SW480 (cell line): ENCODE data around the gene ADARB1.
A peak's percentile ranks its signal among the peaks of the same experiment; 100 is the strongest.

Source experiments
- DNase-seq: peaks from one replicate; pipeline ENCODE4 v3.0.0-alpha.2; 2016; ENCODE audit warnings: low spot score

ADARB1 gene

GRCh38 chr21:45054927-45055612 lies 19.3 kb upstream of the ADARB1 start:
- DNase-seq = no peak

GRCh38 chr21:45055861-45056260 lies 18.5 kb upstream of the ADARB1 start:
- no peak for DNase-seq

- DNase-seq = no peak
These were observed 18.0 kb upstream of the ADARB1 start for GRCh38 chr21:45056296-45056904.

- no peak for DNase-seq
These were observed 17.3 kb upstream of the ADARB1 start for GRCh38 chr21:45056917-45057560.

- DNase-seq = no peak
These were observed 16.5 kb upstream of the ADARB1 start for GRCh38 chr21:45057886-45058285.

- DNase-seq = no peak
These were observed 15.3 kb upstream of the ADARB1 start for GRCh38 chr21:45059121-45059520.

- DNase-seq = no peak
These were observed 14.3 kb upstream of the ADARB1 start for GRCh38 chr21:45060089-45060488.

- no peak for DNase-seq
These were observed 13.6 kb upstream of the ADARB1 start for GRCh38 chr21:45060675-45061311.

GRCh38 chr21:45064091-45064490 lies 10.3 kb upstream of the ADARB1 start:
- DNase-seq = no peak

GRCh38 chr21:45064618-45065399 lies 9.6 kb upstream of the ADARB1 start:
- no peak for DNase-seq

- no peak for DNase-seq
These were observed 6.7 kb upstream of the ADARB1 start for GRCh38 chr21:45067462-45068285.

- no peak for DNase-seq
These were observed 5.3 kb upstream of the ADARB1 start for GRCh38 chr21:45069085-45069484.

GRCh38 chr21:45069711-45070110 lies 4.7 kb upstream of the ADARB1 start:
- no peak for DNase-seq

GRCh38 chr21:45071078-45071873 lies 3.1 kb upstream of the ADARB1 start:
- no peak for DNase-seq

GRCh38 chr21:45071874-45072737 lies 2.3 kb upstream of the ADARB1 start:
- no peak for DNase-seq

GRCh38 chr21:45072738-45073300 lies 1.6 kb upstream of the ADARB1 start:
- no peak for DNase-seq

- peak; percentile 53 for DNase-seq
These were observed 906 bp upstream of the ADARB1 start for GRCh38 chr21:45073301-45074047.

- DNase-seq = peak; percentile 51
These were observed 627 bp downstream of the ADARB1 start for GRCh38 chr21:45074818-45075595.
